ENCODE measurements around the gene LEFTY1.
"Not testable (repeated sequence)": the region's sequence is repeated elsewhere in the genome, so short reads cannot be mapped to it uniquely, and the experiment has no call there.

LEFTY1 gene, protein sequence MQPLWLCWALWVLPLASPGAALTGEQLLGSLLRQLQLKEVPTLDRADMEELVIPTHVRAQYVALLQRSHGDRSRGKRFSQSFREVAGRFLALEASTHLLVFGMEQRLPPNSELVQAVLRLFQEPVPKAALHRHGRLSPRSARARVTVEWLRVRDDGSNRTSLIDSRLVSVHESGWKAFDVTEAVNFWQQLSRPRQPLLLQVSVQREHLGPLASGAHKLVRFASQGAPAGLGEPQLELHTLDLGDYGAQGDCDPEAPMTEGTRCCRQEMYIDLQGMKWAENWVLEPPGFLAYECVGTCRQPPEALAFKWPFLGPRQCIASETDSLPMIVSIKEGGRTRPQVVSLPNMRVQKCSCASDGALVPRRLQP

GRCh38 chr1:225888898-225889601 lies at the start of gene LEFTY1:
LEFTY1 (minus strand) TSS chr1:225889146; CDS start chr1:225889066, 80 bp downstream.
- H3K9me3 ChIP-seq = no peaks in the 10 kb centered on the region
- H3K4me1 ChIP-seq = peaks cover 14% of the 10 kb centered on the region
- H4K20me1 ChIP-seq = no peaks in the 10 kb centered on the region
- H3K27ac ChIP-seq = no peak within 1 kb of the TSS
- no peak within 1 kb of the TSS for H3K4me3 ChIP-seq
- no peak for TF ChIP-seq Cebpa-rat (IDR thresholded peaks at IDR 0.05)
- peaks cover 14% of the 10 kb centered on the region for H3K27me3 ChIP-seq
- no peak within 1 kb of the TSS for H3K9ac ChIP-seq
- H3K36me3 ChIP-seq = no peaks in the 10 kb centered on the region
- H3K4me2 ChIP-seq = peak within 1 kb of the TSS; percentile 42

DNA sequence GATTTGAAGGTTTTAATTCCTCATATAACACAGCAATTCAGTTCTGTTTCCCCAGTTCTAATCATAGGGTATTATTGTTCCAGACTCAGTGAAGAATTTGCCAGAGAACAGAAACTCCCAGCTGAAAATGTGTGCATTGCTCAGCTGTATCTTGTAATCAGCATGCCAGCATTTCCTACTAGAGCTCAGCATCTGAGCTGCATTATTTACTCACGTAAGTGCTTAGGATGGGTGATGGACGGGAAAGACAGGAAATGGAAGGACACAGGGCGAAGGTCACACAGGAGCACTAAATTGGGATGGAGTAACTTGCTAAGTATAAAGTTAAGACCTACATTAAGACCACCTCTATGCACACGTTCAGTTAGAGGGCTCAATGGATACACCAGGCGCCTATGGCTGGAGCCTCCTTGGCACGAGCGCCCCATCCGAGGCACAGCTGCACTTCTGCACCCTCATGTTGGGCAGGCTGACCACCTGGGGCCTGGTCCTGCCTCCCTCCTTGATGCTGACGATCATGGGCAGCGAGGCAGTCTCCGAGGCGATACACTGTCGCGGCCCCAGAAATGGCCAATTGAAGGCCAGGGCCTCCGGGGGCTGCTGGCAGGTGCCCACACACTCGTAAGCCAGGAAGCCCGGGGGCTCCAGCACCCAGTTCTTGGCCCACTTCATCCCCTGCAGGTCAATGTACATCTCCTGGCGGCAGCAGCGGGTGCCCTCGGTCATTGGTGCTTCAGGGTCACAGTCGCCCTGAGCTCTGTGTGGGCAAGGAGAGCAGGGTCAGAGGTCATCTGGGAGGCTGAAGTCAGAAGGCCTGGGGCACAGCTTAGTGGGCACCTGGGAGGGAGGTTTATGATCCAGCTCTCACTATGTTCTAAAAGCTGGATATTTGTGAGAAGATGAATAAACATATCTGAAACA lies 48.4 kb upstream of the LEFTY1 start:
- Histone ChIP-seq H3K27ac (no peak overlapping the region), H3K4me1 (peaks cover 36% of the 10 kb centered on the region), H3K27me3 (no peaks in the 10 kb centered on the region), H3K4me3 (no peak overlapping the region), H3K4me2 (peak overlapping the region; percentile 56), H4K20me1 (no peaks in the 10 kb centered on the region), H3K9ac (peak overlapping the region; percentile 34), H3K9me3 (no peaks in the 10 kb centered on the region), H3K36me3 (no peaks in the 10 kb centered on the region)
- TF ChIP-seq Cebpa-rat (IDR thresholded peaks at IDR 0.05) = no peak

GRCh38 chr1:225936523-225936922 lies 47.6 kb upstream of the LEFTY1 start:
- no peak overlapping the region for H3K27ac ChIP-seq
- H3K9ac ChIP-seq = peak overlapping the region; percentile 34
- no peak overlapping the region for H3K4me3 ChIP-seq
- H3K9me3 ChIP-seq = no peaks in the 10 kb centered on the region
- H4K20me1 ChIP-seq = no peaks in the 10 kb centered on the region
- H3K36me3 ChIP-seq = no peaks in the 10 kb centered on the region
- TF ChIP-seq Cebpa-rat (IDR thresholded peaks at IDR 0.05) = no peak
- H3K27me3 ChIP-seq = no peaks in the 10 kb centered on the region
- H3K4me2 ChIP-seq = peak overlapping the region; percentile 56
- peaks cover 28% of the 10 kb centered on the region for H3K4me1 ChIP-seq

DNA sequence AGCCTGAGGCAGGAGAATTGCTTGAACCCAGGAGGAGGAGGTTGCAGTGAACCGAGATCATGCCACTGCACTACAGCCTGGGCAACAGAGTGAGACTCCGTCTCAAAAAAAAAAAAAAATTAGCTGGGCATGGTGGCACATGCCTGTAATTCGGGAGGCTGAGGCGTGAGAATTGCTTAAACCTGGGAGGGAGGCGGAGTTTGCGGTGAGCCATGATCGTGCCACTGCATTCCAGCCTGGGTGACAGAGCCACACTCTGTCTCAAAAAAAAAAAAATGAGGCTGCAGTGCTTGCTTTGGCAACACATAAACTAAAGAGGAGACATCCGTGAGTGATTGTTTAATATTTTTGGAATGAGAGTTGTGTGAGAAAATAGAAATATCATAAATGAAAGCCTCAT lies 47.1 kb upstream of the LEFTY1 start:
- Histone ChIP-seq H3K4me1 (peaks cover 23% of the 10 kb centered on the region), H3K4me2 (peak overlapping the region; percentile 56)
- H3K9me3 ChIP-seq, H3K9ac ChIP-seq, H3K27ac ChIP-seq, H4K20me1 ChIP-seq, H3K27me3 ChIP-seq, H3K36me3 ChIP-seq, H3K4me3 ChIP-seq: not testable (repeated sequence)

DNA sequence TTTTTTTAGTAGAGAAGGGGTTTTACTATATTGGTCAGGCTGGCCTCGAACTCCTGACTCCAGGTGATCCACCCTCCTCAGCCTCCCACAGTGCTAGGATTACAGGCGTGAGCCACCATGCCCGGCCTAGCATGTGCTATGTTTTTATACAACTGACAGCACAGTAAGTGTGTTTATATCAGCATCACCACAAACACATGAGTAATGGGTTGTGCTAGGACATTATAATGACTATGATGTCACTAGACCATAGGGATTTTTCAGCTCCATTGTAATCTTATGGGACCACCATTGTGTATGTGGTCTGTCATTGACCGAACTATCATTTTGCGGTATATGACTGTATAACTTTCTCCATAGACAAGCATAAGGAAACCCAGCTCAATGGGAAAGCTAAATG lies 45.8 kb upstream of the LEFTY1 start:
- Histone ChIP-seq H3K4me2 (no peak overlapping the region), H3K9ac (no peak overlapping the region), H3K4me1 (peaks cover 14% of the 10 kb centered on the region), H3K36me3 (no peaks in the 10 kb centered on the region), H3K27me3 (no peaks in the 10 kb centered on the region), H3K9me3 (no peaks in the 10 kb centered on the region), H3K4me3 (no peak overlapping the region), H3K27ac (no peak overlapping the region), H4K20me1 (no peaks in the 10 kb centered on the region)
- no peak for TF ChIP-seq Cebpa-rat (IDR thresholded peaks at IDR 0.05)

GRCh38 chr1:225933072-225933471 lies 44.1 kb upstream of the LEFTY1 start:
- Histone ChIP-seq H3K27me3 (no peaks in the 10 kb centered on the region), H3K9ac (no peak overlapping the region), H3K27ac (no peak overlapping the region), H3K4me1 (peaks cover 14% of the 10 kb centered on the region), H3K4me2 (no peak overlapping the region), H4K20me1 (no peaks in the 10 kb centered on the region), H3K4me3 (no peak overlapping the region), H3K36me3 (no peaks in the 10 kb centered on the region), H3K9me3 (no peaks in the 10 kb centered on the region)
- no peak for TF ChIP-seq Cebpa-rat (IDR thresholded peaks at IDR 0.05)

GRCh38 chr1:225931270-225932136 lies 42.6 kb upstream of the LEFTY1 start:
- H3K9ac ChIP-seq = no peak overlapping the region
- no peaks in the 10 kb centered on the region for H3K9me3 ChIP-seq
- no peak overlapping the region for H3K27ac ChIP-seq
- no peak overlapping the region for H3K4me3 ChIP-seq
- H3K4me1 ChIP-seq = peaks cover 6% of the 10 kb centered on the region
- H3K36me3 ChIP-seq = no peaks in the 10 kb centered on the region
- H4K20me1 ChIP-seq = no peaks in the 10 kb centered on the region
- TF ChIP-seq Cebpa-rat (IDR thresholded peaks at IDR 0.05) = no peak
- no peaks in the 10 kb centered on the region for H3K27me3 ChIP-seq
- H3K4me2 ChIP-seq = no peak overlapping the region

DNA sequence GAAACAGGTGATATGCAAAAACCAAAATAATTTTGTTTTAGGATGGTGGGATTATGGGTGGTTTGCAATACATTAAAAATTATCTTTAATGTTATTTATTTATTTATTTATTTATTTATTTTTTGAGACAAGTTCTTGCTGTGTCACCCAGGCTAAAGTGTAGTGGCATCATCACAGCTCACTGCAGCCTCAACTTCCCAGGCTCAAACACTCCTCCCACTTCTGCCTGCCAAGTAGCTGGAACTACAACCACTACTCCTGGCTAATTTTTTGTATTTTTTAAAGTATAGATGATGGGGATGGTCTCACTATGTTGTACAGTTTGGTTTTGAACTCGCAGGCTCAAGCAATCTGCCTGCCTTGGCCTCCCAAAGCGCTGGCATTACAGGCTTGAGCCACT lies 41.6 kb upstream of the LEFTY1 start:
- H3K4me1 ChIP-seq = no peaks in the 10 kb centered on the region
- H3K27ac ChIP-seq = no peak overlapping the region
- H4K20me1 ChIP-seq = no peaks in the 10 kb centered on the region
- H3K36me3 ChIP-seq = no peaks in the 10 kb centered on the region
- no peaks in the 10 kb centered on the region for H3K27me3 ChIP-seq
- H3K9ac ChIP-seq = no peak overlapping the region
- H3K4me3 ChIP-seq = no peak overlapping the region
- no peaks in the 10 kb centered on the region for H3K9me3 ChIP-seq
- H3K4me2 ChIP-seq = no peak overlapping the region
- TF ChIP-seq Cebpa-rat (IDR thresholded peaks at IDR 0.05) = no peak

GRCh38 chr1:225929462-225929861 lies 40.5 kb upstream of the LEFTY1 start:
- not testable (repeated sequence) for H3K4me2 ChIP-seq, H3K4me3 ChIP-seq, H4K20me1 ChIP-seq, H3K36me3 ChIP-seq, H3K4me1 ChIP-seq, H3K27me3 ChIP-seq, H3K27ac ChIP-seq, H3K9ac ChIP-seq, H3K9me3 ChIP-seq

Measured in BLaER1 (cell line).